HG03139 (cell line): ENCODE data around the gene KLHL18.

Source experiments
- ATAC-seq: cut with Tn5 transposase; IDR thresholded peaks from one replicate; pipeline ENCODE4 v1.9.1; 2021; ENCODE audit not compliant: unreplicated experiment

Gene KLHL18

GRCh38 chr3:47392933-47393332 is 110.2 kb downstream of the KLHL18 start:
- ATAC-seq, result no peak

GRCh38 chr3:47394140-47394870 is 111.6 kb downstream of the KLHL18 start:
- ATAC-seq, result no peak

- ATAC-seq, result no peak
Observed at GRCh38 chr3:47394881-47395280, 112.1 kb downstream of the KLHL18 start.
